Pulmonary artery endothelial cell (primary cell): Measurements from ENCODE around the gene MALT1. TPM values are rescaled to one million over a fixed set of nuclear protein-coding genes. Genes with fewer than 3 reads are reported as not detected.
"Not testable (repeated sequence)": the region's sequence is repeated elsewhere in the genome, so short reads cannot be mapped to it uniquely, and the experiment has no call there.

Experiments used
- DNase-seq: peaks from one replicate; pipeline ENCODE4 v3.0.0-alpha.2; 2011; ENCODE audit warnings: low read depth, low spot score
- total RNA-seq: library from RNA; depleted of rRNA; stranded (reverse); fragments of >200 nt; gene quantifications from 2 replicates; pipeline ENCODE4 v1.2.3, GENCODE V29; 2014

MALT1 gene
- total RNA-seq: 9.2 and 17.6 TPM in 2 replicates

GRCh38 chr18:58671111-58671631, at the start of gene MALT1:
TSS of gene MALT1 (plus strand) at chr18:58671465. CDS start at chr18:58671644, 179 bp downstream.
- peak; percentile 33 for DNase-seq

- DNase-seq: no peak
These were observed 47.3 kb upstream of the MALT1 start for GRCh38 chr18:58624011-58624410.

GRCh38 chr18:58625839-58626238, 45.4 kb upstream of the MALT1 start:
- DNase-seq: no peak

GRCh38 chr18:58630071-58630470, 41.2 kb upstream of the MALT1 start:
- no peak for DNase-seq

GRCh38 chr18:58631301-58631700, 40.0 kb upstream of the MALT1 start:
- DNase-seq: no peak

GRCh38 chr18:58632552-58632951, 38.7 kb upstream of the MALT1 start:
- DNase-seq: no peak

- DNase-seq: no peak
These were observed 37.4 kb upstream of the MALT1 start for GRCh38 chr18:58633874-58634273.

GRCh38 chr18:58635891-58636290, 35.4 kb upstream of the MALT1 start:
- peak; percentile 27 for DNase-seq

GRCh38 chr18:58637197-58637596, 34.1 kb upstream of the MALT1 start:
- DNase-seq: no peak

- DNase-seq: no peak
These were observed 33.3 kb upstream of the MALT1 start for GRCh38 chr18:58637946-58638345.

GRCh38 chr18:58638441-58638840, 32.8 kb upstream of the MALT1 start:
- no peak for DNase-seq

GRCh38 chr18:58639237-58639636, 32.0 kb upstream of the MALT1 start:
- no peak for DNase-seq

GRCh38 chr18:58639751-58640427, 31.4 kb upstream of the MALT1 start:
- DNase-seq: no peak

GRCh38 chr18:58640428-58640805, 30.8 kb upstream of the MALT1 start:
- DNase-seq: no peak

GRCh38 chr18:58640891-58641610, 30.2 kb upstream of the MALT1 start:
- DNase-seq: no peak

GRCh38 chr18:58643557-58643956, 27.7 kb upstream of the MALT1 start:
- DNase-seq: not testable (repeated sequence)

- no peak for DNase-seq
These were observed 25.9 kb upstream of the MALT1 start for GRCh38 chr18:58645398-58645797.

- no peak for DNase-seq
These were observed 24.9 kb upstream of the MALT1 start for GRCh38 chr18:58646334-58646862.

- DNase-seq: no peak
These were observed 21.1 kb upstream of the MALT1 start for GRCh38 chr18:58649966-58650816.

- DNase-seq: not testable (repeated sequence)
These were observed 20.4 kb upstream of the MALT1 start for GRCh38 chr18:58650830-58651229.

GRCh38 chr18:58653144-58653722, 18.0 kb upstream of the MALT1 start:
- DNase-seq: not testable (repeated sequence)
